ENCODE measurements around the gene HIRA. TPM values are rescaled to one million over a fixed set of nuclear protein-coding genes. Genes with fewer than 3 reads are reported as not detected.

The HIRA gene
- total RNA-seq, 2 donors from 2014 or later, result 23.8 to 25.7 TPM

DNA sequence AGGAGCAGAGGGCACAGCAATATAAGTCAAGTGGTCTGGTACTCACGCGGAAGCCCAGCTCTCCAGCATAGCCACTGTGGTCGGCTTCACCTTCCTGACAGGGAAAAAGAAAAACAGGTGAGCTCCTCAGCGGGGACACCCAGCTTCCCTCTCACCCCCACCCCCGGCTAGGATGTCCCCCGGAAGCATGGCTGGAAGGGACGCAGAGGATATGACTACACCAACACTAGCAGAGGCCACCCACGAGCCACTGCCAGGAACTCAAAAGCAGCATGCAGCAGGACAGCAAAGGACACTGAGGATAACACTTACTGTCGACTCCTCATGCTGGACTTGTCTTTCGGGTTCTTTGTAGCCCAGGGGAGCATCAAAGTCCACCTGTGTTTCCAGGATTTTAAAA lies 25.0 kb upstream of the HIRA start:
- peaks cover 49% of the 10 kb centered on the region for H3K36me3 ChIP-seq
- no peak overlapping the region for H3K4me3 ChIP-seq
- TF ChIP-seq, protein P1, sequence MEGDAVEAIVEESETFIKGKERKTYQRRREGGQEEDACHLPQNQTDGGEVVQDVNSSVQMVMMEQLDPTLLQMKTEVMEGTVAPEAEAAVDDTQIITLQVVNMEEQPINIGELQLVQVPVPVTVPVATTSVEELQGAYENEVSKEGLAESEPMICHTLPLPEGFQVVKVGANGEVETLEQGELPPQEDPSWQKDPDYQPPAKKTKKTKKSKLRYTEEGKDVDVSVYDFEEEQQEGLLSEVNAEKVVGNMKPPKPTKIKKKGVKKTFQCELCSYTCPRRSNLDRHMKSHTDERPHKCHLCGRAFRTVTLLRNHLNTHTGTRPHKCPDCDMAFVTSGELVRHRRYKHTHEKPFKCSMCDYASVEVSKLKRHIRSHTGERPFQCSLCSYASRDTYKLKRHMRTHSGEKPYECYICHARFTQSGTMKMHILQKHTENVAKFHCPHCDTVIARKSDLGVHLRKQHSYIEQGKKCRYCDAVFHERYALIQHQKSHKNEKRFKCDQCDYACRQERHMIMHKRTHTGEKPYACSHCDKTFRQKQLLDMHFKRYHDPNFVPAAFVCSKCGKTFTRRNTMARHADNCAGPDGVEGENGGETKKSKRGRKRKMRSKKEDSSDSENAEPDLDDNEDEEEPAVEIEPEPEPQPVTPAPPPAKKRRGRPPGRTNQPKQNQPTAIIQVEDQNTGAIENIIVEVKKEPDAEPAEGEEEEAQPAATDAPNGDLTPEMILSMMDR (IDR thresholded peaks at IDR 0.05), result no peak
- H3K27me3 ChIP-seq (replicated peaks; ENCODE audit: insufficient read depth), result no peaks in the 10 kb centered on the region
- H3K27ac ChIP-seq, result no peak overlapping the region
- no peak for ATAC-seq (ENCODE audit: insufficient number of reproducible peaks, low FRiP score, low read depth)
- no peaks in the 10 kb centered on the region for H3K9me3 ChIP-seq
- no peak for DNase-seq (ENCODE audit: low spot score)
- no peaks in the 10 kb centered on the region for H3K4me1 ChIP-seq (ENCODE audit: control insufficient read depth in 1 of 2, low read depth in 2 of 2)

DNA sequence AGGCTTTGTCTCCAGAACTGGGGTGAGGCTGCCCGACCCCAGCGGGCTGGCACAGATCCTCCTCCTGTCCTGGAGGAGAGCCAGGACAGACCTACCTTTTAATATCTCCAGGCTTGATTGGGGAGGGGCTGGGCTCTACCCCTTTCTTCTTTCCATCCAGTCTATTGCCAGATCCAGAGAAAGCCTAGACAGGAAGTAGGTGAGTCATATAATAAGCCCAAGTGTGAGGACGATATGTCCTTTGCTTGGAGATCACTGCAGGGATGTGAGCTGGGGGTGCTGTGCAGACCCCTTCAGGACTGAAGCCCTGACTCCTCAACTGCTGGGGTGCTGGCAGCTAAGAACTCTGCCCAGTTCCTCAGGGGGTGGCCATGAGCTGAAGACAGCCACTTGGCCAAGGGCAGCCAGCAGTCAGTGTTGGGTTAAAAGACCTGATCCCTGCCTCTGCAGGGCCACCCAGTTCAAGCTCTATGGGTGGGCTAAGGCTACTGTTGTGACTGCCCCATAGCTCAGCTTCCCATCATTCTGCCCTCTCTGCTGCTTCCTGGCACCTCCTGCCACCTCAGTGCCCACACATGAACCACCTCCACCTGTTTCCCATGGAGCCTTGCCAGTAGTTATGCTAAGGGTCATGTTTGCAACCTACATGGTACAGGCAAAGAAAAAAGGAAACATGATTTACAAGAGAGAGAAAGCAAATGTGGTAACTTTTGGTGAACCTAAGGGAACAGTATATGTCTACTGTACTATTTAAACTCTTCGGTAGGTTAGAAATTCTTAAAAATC lies 24.2 kb upstream of the HIRA start:
- no peak for ATAC-seq (ENCODE audit: insufficient number of reproducible peaks, low FRiP score, low read depth)
- no peak for DNase-seq (ENCODE audit: low spot score)

DNA sequence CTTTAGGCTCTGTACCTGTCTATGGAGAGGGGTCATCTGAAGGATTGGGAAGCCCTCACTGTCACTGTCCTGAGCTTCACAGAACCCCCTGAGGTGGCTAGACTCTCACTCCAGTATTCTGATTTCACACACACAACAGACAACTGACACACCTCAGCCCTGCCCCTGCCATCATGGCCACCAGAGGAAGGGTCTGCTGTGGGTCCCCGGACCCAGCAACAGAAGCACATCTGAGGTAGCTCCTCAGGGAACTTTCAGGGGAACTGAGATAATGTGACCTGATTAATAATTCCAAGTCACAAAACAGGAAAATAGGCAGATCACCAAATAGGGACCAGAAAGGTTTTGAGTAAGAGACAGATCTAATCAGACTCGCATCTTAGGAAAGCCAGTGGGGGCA lies 23.5 kb upstream of the HIRA start:
- no peak for DNase-seq (ENCODE audit: low spot score)
- H3K36me3 ChIP-seq, result peaks cover 49% of the 10 kb centered on the region
- no peaks in the 10 kb centered on the region for H3K9me3 ChIP-seq
- H3K4me3 ChIP-seq, result no peak overlapping the region
- no peaks in the 10 kb centered on the region for H3K27me3 ChIP-seq (replicated peaks; ENCODE audit: insufficient read depth)
- H3K27ac ChIP-seq, result no peak overlapping the region
- ATAC-seq (ENCODE audit: insufficient number of reproducible peaks, low FRiP score, low read depth), result no peak
- no peaks in the 10 kb centered on the region for H3K4me1 ChIP-seq (ENCODE audit: control insufficient read depth in 1 of 2, low read depth in 2 of 2)
- TF ChIP-seq, protein P1 (IDR thresholded peaks at IDR 0.05), result no peak

More for the DNA sequence above, 24.2 kb upstream of the HIRA start:
- Histone ChIP-seq H3K9me3 (no peaks in the 10 kb centered on the region), H3K27me3 (replicated peaks; ENCODE audit: insufficient read depth) (no peaks in the 10 kb centered on the region), H3K4me1 (ENCODE audit: control insufficient read depth in 1 of 2, low read depth in 2 of 2) (no peaks in the 10 kb centered on the region), H3K27ac (no peak overlapping the region), H3K36me3 (peaks cover 49% of the 10 kb centered on the region), H3K4me3 (no peak overlapping the region)
- TF ChIP-seq, protein P1 (IDR thresholded peaks at IDR 0.05), result no peak

DNA sequence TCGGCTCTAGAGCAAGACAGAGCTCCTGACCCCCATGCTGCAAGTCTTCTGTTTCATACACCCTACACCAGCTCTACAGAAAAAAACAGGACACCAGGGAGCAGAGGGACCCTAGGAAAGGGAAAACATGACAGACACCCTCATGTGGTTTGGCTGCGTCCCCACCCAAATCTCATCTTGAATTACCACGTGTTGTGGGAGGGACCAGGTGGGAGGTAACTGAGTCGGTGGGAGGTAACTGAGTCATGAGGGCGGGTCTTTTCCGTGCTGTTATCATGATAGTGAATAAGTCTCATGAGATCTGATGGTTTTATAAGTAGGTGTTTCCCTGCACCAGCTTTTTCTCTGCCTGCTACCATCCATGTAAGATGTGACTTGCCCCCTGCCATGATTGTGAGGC lies 22.6 kb upstream of the HIRA start:
- Histone ChIP-seq H3K27ac (no peak overlapping the region), H3K4me3 (no peak overlapping the region), H3K4me1 (ENCODE audit: control insufficient read depth in 1 of 2, low read depth in 2 of 2) (no peaks in the 10 kb centered on the region), H3K36me3 (peaks cover 47% of the 10 kb centered on the region), H3K27me3 (replicated peaks; ENCODE audit: insufficient read depth) (no peaks in the 10 kb centered on the region), H3K9me3 (no peaks in the 10 kb centered on the region)
- ATAC-seq (ENCODE audit: insufficient number of reproducible peaks, low FRiP score, low read depth) (no peak), DNase-seq (ENCODE audit: low spot score) (no peak)
- TF ChIP-seq, protein P1 (IDR thresholded peaks at IDR 0.05), result no peak

DNA sequence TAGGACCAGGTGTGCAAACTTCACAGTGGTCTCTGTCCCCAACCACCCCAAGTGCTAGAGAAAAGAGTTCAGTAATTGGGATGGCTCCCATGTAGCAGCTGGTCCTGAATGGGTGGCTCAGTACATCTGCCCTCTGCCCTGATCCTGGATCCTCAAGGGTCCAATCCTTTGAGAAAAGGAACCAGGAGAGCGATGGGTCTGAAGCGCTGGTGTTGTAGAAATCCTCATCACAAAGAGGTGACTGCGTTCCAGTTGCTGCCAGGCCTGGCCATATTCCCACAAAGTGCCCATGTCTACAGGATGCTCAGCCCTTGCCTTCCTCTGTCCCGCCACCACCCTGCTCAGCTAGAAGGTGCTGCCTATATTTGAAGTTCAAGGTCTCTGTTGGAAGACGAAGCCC lies 22.2 kb upstream of the HIRA start:
- Histone ChIP-seq H3K4me1 (ENCODE audit: control insufficient read depth in 1 of 2, low read depth in 2 of 2) (peaks cover 0 to under 1% of the 10 kb centered on the region in 2 donors), H3K36me3 (peaks cover 44% of the 10 kb centered on the region), H3K27ac (no peak overlapping the region), H3K27me3 (replicated peaks; ENCODE audit: insufficient read depth) (no peaks in the 10 kb centered on the region), H3K9me3 (no peaks in the 10 kb centered on the region), H3K4me3 (no peak overlapping the region)
- TF ChIP-seq, protein P1 (IDR thresholded peaks at IDR 0.05), result no peak
- ATAC-seq (ENCODE audit: insufficient number of reproducible peaks, low FRiP score, low read depth) (no peak), DNase-seq (ENCODE audit: low spot score) (no peak)
